ENCODE measurements around the gene APRT. TPM values are rescaled to one million over a fixed set of nuclear protein-coding genes. Genes with fewer than 3 reads are reported as not detected.
A peak's percentile ranks its signal among the peaks of the same experiment; 100 is the strongest.

APRT gene
- total and polyA plus RNA-seq, 9 of the 15 experiments (the other 6 are each of a cell fraction or from before 2014, with no cell fraction given) = 41.7 to 409 (median 146) TPM

DNA sequence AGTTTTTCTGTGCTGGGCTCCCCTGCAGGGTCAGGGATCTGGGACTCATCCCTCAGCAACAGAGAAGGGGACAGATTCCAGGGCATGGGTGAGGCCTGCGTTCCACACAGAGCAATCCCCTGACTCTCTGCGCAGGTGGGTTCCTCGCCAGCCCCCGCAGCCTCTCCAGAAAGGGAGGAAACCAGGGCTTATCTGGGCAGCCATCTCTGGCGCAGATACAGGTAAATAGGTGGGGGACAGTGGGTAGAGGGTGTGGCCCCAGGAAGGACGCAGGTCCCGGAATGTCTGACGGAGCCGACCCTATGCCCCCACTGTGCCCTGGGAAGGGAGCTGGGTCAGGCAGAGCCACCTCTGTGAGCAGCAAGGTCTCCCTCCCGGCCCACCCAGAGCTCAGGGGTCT, 49.9 kb downstream of the APRT start:
- Histone ChIP-seq H3K4me3 (no peak overlapping the region), H3K9me3 (replicated peaks; ENCODE audit: control insufficient read depth, insufficient read depth, low read depth, low read length) (no peaks in the 10 kb centered on the region), H3K27me3 (ENCODE audit: control insufficient read depth in 2 of 2, insufficient read depth in 2 of 2, low read length in 2 of 2) (no peaks in the 10 kb centered on the region), H3K9me1 (ENCODE audit: control insufficient read depth, insufficient read depth, low read length) (peaks cover 38% of the 10 kb centered on the region), H3K4me1 (replicated peaks in 1 of 2; ENCODE audit: control insufficient read depth in 2 of 2, insufficient read depth in 2 of 2, low read length in 2 of 2) (peaks cover 24 to 96% of the 10 kb centered on the region in 2 experiments), H3K4me2 (ENCODE audit: insufficient read depth, low read length) (no peak overlapping the region), H3K27ac (ENCODE audit: extremely low read depth, low read depth, low read length) (no peak overlapping the region), H3K36me3 (ENCODE audit: control insufficient read depth, insufficient read depth, low read length) (peaks cover 95% of the 10 kb centered on the region), H3K9ac (ENCODE audit: insufficient read depth in 1 of 2, low read depth in 2 of 2, low read length in 2 of 2) (peak overlapping the region in 1 of 2 experiments; percentile 65; a peak in 2 of 4 replicates), H2AFZ (ENCODE audit: low read depth, low read length) (no peak overlapping the region), H3K79me2 (ENCODE audit: control insufficient read depth, insufficient read depth, low read length) (peaks cover 100% of the 10 kb centered on the region), H4K20me1 (replicated peaks; ENCODE audit: control insufficient read depth, insufficient read depth, low read length) (peaks cover 79% of the 10 kb centered on the region)
- in situ Hi-C loops (cut with MboI) = no loop called here
- FAIRE-seq (no peak), ATAC-seq (no peak), DNase-seq (ENCODE audit: extremely low read depth in 1 of 4, low spot score in 3 of 4) (no peak)
- intact Hi-C loops (cut with micrococcal nuclease) = no loop called here
- TF ChIP-seq STAG1 (CRISPR knock-in tag; IDR thresholded peaks at IDR 0.05; ENCODE audit: borderline replicate concordance) (0 out of 2 replicates have a peak, but pooled peaks have one; percentile 24), PRMT5 (CRISPR knock-in tag; IDR thresholded peaks at IDR 0.05) (no peak), HDAC3 (IDR thresholded peaks at IDR 0.05; ENCODE audit: borderline replicate concordance, partially characterized antibody) (no peak)
- TF ChIP-seq, protein P1, sequence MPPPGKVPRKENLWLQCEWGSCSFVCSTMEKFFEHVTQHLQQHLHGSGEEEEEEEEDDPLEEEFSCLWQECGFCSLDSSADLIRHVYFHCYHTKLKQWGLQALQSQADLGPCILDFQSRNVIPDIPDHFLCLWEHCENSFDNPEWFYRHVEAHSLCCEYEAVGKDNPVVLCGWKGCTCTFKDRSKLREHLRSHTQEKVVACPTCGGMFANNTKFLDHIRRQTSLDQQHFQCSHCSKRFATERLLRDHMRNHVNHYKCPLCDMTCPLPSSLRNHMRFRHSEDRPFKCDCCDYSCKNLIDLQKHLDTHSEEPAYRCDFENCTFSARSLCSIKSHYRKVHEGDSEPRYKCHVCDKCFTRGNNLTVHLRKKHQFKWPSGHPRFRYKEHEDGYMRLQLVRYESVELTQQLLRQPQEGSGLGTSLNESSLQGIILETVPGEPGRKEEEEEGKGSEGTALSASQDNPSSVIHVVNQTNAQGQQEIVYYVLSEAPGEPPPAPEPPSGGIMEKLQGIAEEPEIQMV (tag; conservative IDR thresholded peaks at IDR 0.05; ENCODE audit: low read depth) = no peak
- POLR2A ChIA-PET = interaction anchor here (0.5 to 5.6 kb wide), 6 partner anchors 8 to 98 kb away, joined by 3 to 26 read pairs (median 9); no protein-coding TSS in a partner anchor
- CTCF ChIA-PET (ENCODE audit: low intra/inter-chr PET ratio) = no interaction called here
- BruUV-seq (replicated peaks) = no TSS peak
- WGBS (ENCODE audit: insufficient coverage, low coverage, missing lambda C conversion rate) = 78% methylated on average over 9 of the region's 10 CpGs
